ENCODE results near the gene NDUFA9.

GRCh38 chr12:4615667-4616066 is 33.2 kb upstream of the NDUFA9 start:
- TF ChIP-seq, protein P1, sequence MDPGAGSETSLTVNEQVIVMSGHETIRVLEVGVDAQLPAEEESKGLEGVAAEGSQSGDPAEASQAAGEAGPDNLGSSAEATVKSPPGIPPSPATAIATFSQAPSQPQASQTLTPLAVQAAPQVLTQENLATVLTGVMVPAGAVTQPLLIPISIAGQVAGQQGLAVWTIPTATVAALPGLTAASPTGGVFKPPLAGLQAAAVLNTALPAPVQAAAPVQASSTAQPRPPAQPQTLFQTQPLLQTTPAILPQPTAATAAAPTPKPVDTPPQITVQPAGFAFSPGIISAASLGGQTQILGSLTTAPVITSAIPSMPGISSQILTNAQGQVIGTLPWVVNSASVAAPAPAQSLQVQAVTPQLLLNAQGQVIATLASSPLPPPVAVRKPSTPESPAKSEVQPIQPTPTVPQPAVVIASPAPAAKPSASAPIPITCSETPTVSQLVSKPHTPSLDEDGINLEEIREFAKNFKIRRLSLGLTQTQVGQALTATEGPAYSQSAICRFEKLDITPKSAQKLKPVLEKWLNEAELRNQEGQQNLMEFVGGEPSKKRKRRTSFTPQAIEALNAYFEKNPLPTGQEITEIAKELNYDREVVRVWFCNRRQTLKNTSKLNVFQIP (CRISPR knock-in tag; IDR thresholded peaks at IDR 0.05; ENCODE audit: borderline replicate concordance, low read depth), result no peak
- TF ChIP-seq ARNTL (CRISPR knock-in tag; IDR thresholded peaks at IDR 0.05; ENCODE audit: borderline replicate concordance, low read depth), result no peak
- TF ChIP-seq ISL1 (CRISPR knock-in tag; IDR thresholded peaks at IDR 0.05), result no peak
- TF ChIP-seq, protein P2, sequence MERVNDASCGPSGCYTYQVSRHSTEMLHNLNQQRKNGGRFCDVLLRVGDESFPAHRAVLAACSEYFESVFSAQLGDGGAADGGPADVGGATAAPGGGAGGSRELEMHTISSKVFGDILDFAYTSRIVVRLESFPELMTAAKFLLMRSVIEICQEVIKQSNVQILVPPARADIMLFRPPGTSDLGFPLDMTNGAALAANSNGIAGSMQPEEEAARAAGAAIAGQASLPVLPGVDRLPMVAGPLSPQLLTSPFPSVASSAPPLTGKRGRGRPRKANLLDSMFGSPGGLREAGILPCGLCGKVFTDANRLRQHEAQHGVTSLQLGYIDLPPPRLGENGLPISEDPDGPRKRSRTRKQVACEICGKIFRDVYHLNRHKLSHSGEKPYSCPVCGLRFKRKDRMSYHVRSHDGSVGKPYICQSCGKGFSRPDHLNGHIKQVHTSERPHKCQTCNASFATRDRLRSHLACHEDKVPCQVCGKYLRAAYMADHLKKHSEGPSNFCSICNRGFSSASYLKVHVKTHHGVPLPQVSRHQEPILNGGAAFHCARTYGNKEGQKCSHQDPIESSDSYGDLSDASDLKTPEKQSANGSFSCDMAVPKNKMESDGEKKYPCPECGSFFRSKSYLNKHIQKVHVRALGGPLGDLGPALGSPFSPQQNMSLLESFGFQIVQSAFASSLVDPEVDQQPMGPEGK (CRISPR knock-in tag; IDR thresholded peaks at IDR 0.05; ENCODE audit: borderline replicate concordance), result no peak
- no peak for TF ChIP-seq TOX (CRISPR knock-in tag; IDR thresholded peaks at IDR 0.05; ENCODE audit: borderline replicate concordance)
- TF ChIP-seq TCF4 (CRISPR knock-in tag; IDR thresholded peaks at IDR 0.05; ENCODE audit: borderline replicate concordance), result no peak
- TF ChIP-seq, protein P3, sequence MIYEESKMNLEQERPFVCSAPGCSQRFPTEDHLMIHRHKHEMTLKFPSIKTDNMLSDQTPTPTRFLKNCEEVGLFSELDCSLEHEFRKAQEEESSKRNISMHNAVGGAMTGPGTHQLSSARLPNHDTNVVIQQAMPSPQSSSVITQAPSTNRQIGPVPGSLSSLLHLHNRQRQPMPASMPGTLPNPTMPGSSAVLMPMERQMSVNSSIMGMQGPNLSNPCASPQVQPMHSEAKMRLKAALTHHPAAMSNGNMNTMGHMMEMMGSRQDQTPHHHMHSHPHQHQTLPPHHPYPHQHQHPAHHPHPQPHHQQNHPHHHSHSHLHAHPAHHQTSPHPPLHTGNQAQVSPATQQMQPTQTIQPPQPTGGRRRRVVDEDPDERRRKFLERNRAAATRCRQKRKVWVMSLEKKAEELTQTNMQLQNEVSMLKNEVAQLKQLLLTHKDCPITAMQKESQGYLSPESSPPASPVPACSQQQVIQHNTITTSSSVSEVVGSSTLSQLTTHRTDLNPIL (CRISPR knock-in tag; IDR thresholded peaks at IDR 0.05; ENCODE audit: low read depth), result no peak
